GM23338 (cell line): ENCODE results near the gene ROBO1. TPM values are rescaled to one million over a fixed set of nuclear protein-coding genes. Genes with fewer than 3 reads are reported as not detected.

Experiments used
- ATAC-seq: fragments of 200-7000 bp; cut with Tn5 transposase; 3 replicates; pipeline ENCODE4 v1.9.1; 2020
- DNase-seq: peaks from one replicate; pipeline ENCODE4 v3.0.0-alpha.2; 2015; ENCODE audit warnings: low spot score
- H2AFZ ChIP-seq: fragments of 200-600 bp; sonication (generic); 2 replicates; pipeline ENCODE4 v1.8.0; 2016; ENCODE audit warnings: antibody characterized with exemption, mild to moderate bottlenecking, moderate library complexity
- H3F3A ChIP-seq: fragments of 200-600 bp; sonication (generic); replicated peaks from 2 replicates; pipeline ENCODE4 v1.8.0; 2017; ENCODE audit warnings: antibody characterized with exemption, mixed run types, low read depth
- H3K27ac ChIP-seq: fragments of 200-600 bp; sonication (generic); 2 replicates; pipeline ENCODE4 v1.6.1; 2016; ENCODE audit warnings: low read depth
- H3K27me3 ChIP-seq: fragments of 200-600 bp; sonication (generic); 2 replicates; pipeline ENCODE4 v1.8.0; 2016; ENCODE audit warnings: mild to moderate bottlenecking, mixed run types, moderate library complexity; ENCODE audit not compliant: insufficient read depth
- H3K36me3 ChIP-seq: fragments of 200-600 bp; sonication (generic); 2 replicates; pipeline ENCODE4 v1.8.0; 2016; ENCODE audit warnings: mild to moderate bottlenecking; ENCODE audit not compliant: insufficient read depth
- H3K4me1 ChIP-seq: fragments of 200-600 bp; sonication (generic); 2 replicates; pipeline ENCODE4 v1.8.0; 2016; ENCODE audit warnings: mild to moderate bottlenecking, moderate library complexity; ENCODE audit not compliant: insufficient read depth
- H3K4me2 ChIP-seq: fragments of 200-600 bp; sonication (generic); 2 replicates; pipeline ENCODE4 v1.7.1; 2017; ENCODE audit warnings: mixed run types
- H3K4me3 ChIP-seq: fragments of 200-600 bp; sonication (generic); 2 replicates; pipeline ENCODE4 v1.6.1; 2016; ENCODE audit warnings: mixed run types
- H3K79me2 ChIP-seq: fragments of 200-600 bp; sonication (generic); replicated peaks from 2 replicates; pipeline ENCODE4 v1.8.0; 2017; ENCODE audit warnings: mild to moderate bottlenecking; ENCODE audit not compliant: insufficient read depth
- H3K9me2 ChIP-seq: fragments of 200-600 bp; sonication (generic); 2 replicates; pipeline ENCODE4 v1.8.0; 2017; ENCODE audit not compliant: insufficient read depth
- H4K20me1 ChIP-seq: fragments of 200-600 bp; sonication (generic); replicated peaks from 2 replicates; pipeline ENCODE4 v1.8.0; 2017; ENCODE audit warnings: mild to moderate bottlenecking; ENCODE audit not compliant: insufficient read depth
- H3K27ac Mint-ChIP-seq: 2 replicates; pipeline ENCODE4 v1.8.0; 2020; ENCODE audit warnings: inconsistent platforms, mild to moderate bottlenecking, moderate library complexity, mixed read lengths
- H3K27me3 Mint-ChIP-seq: 3 replicates; pipeline ENCODE4 v1.8.0; 2022; ENCODE audit warnings: low read depth, mild to moderate bottlenecking, moderate library complexity, mixed read lengths, inconsistent platforms; ENCODE audit not compliant: insufficient read depth, poor library complexity
- H3K36me3 Mint-ChIP-seq: 3 replicates; pipeline ENCODE4 v1.8.0; 2021; ENCODE audit warnings: low read depth, mild to moderate bottlenecking, inconsistent platforms, moderate library complexity, mixed read lengths
- H3K4me1 Mint-ChIP-seq: 3 replicates; pipeline ENCODE4 v1.8.0; 2020; ENCODE audit warnings: mild to moderate bottlenecking, inconsistent platforms, mixed read lengths
- H3K4me3 Mint-ChIP-seq: 3 replicates; pipeline ENCODE4 v1.8.0; 2021; ENCODE audit warnings: moderate library complexity, mild to moderate bottlenecking, inconsistent platforms, mixed read lengths
- H3K9me3 Mint-ChIP-seq: 3 replicates; pipeline ENCODE4 v1.8.0; 2020; ENCODE audit warnings: moderate library complexity, mild to moderate bottlenecking, inconsistent platforms, mixed read lengths
- CREB1 ChIP-seq: fragments of 250-450 bp; sonication (Bioruptor Pico); IDR thresholded peaks from 2 replicates; pipeline ENCODE4 v1.5.0; 2020; ENCODE audit warnings: low read depth, mild to moderate bottlenecking, moderate library complexity
- EZH2 ChIP-seq: fragments of 200-600 bp; sonication (generic); IDR thresholded peaks from one replicate; pipeline ENCODE4 v1.8.0; 2017; ENCODE audit warnings: antibody characterized with exemption, mild to moderate bottlenecking, low read depth; ENCODE audit not compliant: unreplicated experiment
- EZH2phosphoT487 ChIP-seq: fragments of 200-600 bp; sonication (generic); IDR thresholded peaks from one replicate; pipeline ENCODE4 v1.8.1; 2018; ENCODE audit warnings: antibody characterized with exemption; ENCODE audit not compliant: unreplicated experiment
- JUNB ChIP-seq: IDR thresholded peaks from one replicate; pipeline ENCODE4 v1.6.1; 2016; ENCODE audit warnings: antibody characterized with exemption; ENCODE audit not compliant: unreplicated experiment
- NANOG ChIP-seq: IDR thresholded peaks from 2 replicates; pipeline ENCODE4 v1.6.1; 2016; ENCODE audit warnings: antibody characterized with exemption, borderline replicate concordance
- POLR2AphosphoS5 ChIP-seq: IDR thresholded peaks from 2 replicates; pipeline ENCODE4 v1.6.1; 2016; ENCODE audit warnings: antibody characterized with exemption, low read depth
- REST ChIP-seq: IDR thresholded peaks from one replicate; pipeline ENCODE4 v1.6.1; 2018; ENCODE audit warnings: antibody characterized with exemption; ENCODE audit not compliant: unreplicated experiment
- STAT1 ChIP-seq: IDR thresholded peaks from one replicate; pipeline ENCODE4 v1.6.1; 2016; ENCODE audit warnings: antibody characterized with exemption; ENCODE audit not compliant: unreplicated experiment
- ZNF114 ChIP-seq: fragments of 250-450 bp; sonication (Bioruptor Pico); IDR thresholded peaks from 2 replicates; pipeline ENCODE4 v1.5.0; 2020; ENCODE audit warnings: mild to moderate bottlenecking, moderate library complexity
- ZNF331 ChIP-seq: fragments of 250-450 bp; sonication (Bioruptor Pico); IDR thresholded peaks from 2 replicates; pipeline ENCODE4 v1.5.0; 2020; ENCODE audit warnings: low read depth, mild to moderate bottlenecking, moderate library complexity
- polyA plus RNA-seq: library from polyadenylated mRNA; unstranded; fragments of >200 nt; fragmentation: Nextera tagmentation; extraction: Ambion mirVana; gene quantifications from 2 replicates; pipeline ENCODE4 v1.2.1, GENCODE V29; 2016
- total RNA-seq: library from RNA; depleted of rRNA; stranded (reverse); fragments of >200 nt; shearing (Covaris generic); gene quantifications from 2 replicates; pipeline ENCODE4 v1.2.3, GENCODE V29; 2014
- TF ChIP-seq, protein P1 (sequence below): IDR thresholded peaks from 2 replicates; pipeline ENCODE4 v1.6.1; 2016; ENCODE audit warnings: antibody characterized with exemption
- TF ChIP-seq, protein P2 (sequence below): fragments of 250-450 bp; sonication (Bioruptor Pico); IDR thresholded peaks from 2 replicates; pipeline ENCODE4 v1.5.0; 2020; ENCODE audit warnings: mild to moderate bottlenecking, moderate library complexity
- TF ChIP-seq, protein P3 (sequence below), 2 experiments: fragments of 200-600 bp in 1 of 2; sonication (generic) in 1 of 2; conservative IDR thresholded peaks; 2 replicates each; pipeline versions ENCODE4 v1.5.1 to v1.6.1; 2016 to 2017; ENCODE audit warnings: antibody characterized with exemption in 2 of 2, low read depth in 2 of 2, mild to moderate bottlenecking in 2 of 2, moderate library complexity in 1 of 2

The ROBO1 gene
- total and polyA plus RNA-seq, 2 experiments from 2014 or later = 19.2 to 78.3 TPM

DNA sequence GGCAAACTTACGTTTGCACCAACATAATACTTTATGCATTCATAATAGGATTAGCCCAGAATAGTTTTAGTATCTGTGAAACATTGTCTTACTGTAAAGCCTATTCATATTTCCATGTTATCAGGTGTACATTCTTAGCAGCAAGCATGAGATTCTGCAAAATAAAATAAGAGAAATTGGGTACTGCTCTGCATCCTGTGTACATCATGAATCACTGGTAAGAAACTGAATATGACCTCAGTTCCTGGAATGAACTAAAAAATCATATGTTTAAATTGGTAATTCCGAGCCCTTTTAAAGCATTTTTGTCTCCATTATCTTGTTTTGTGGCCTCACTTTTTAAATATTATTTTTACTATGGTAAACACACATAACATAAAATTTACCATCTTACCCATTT, 605.1 kb downstream of the ROBO1 start:
- TF ChIP-seq ZNF114 (no peak), ZNF331 (no peak), EZH2 (no peak), JUNB (no peak), CREB1 (no peak), STAT1 (no peak), EZH2phosphoT487 (no peak), POLR2AphosphoS5 (no peak), NANOG (no peak), REST (no peak)
- TF ChIP-seq, protein P1, sequence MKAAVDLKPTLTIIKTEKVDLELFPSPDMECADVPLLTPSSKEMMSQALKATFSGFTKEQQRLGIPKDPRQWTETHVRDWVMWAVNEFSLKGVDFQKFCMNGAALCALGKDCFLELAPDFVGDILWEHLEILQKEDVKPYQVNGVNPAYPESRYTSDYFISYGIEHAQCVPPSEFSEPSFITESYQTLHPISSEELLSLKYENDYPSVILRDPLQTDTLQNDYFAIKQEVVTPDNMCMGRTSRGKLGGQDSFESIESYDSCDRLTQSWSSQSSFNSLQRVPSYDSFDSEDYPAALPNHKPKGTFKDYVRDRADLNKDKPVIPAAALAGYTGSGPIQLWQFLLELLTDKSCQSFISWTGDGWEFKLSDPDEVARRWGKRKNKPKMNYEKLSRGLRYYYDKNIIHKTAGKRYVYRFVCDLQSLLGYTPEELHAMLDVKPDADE = no peak
- TF ChIP-seq, protein P2, sequence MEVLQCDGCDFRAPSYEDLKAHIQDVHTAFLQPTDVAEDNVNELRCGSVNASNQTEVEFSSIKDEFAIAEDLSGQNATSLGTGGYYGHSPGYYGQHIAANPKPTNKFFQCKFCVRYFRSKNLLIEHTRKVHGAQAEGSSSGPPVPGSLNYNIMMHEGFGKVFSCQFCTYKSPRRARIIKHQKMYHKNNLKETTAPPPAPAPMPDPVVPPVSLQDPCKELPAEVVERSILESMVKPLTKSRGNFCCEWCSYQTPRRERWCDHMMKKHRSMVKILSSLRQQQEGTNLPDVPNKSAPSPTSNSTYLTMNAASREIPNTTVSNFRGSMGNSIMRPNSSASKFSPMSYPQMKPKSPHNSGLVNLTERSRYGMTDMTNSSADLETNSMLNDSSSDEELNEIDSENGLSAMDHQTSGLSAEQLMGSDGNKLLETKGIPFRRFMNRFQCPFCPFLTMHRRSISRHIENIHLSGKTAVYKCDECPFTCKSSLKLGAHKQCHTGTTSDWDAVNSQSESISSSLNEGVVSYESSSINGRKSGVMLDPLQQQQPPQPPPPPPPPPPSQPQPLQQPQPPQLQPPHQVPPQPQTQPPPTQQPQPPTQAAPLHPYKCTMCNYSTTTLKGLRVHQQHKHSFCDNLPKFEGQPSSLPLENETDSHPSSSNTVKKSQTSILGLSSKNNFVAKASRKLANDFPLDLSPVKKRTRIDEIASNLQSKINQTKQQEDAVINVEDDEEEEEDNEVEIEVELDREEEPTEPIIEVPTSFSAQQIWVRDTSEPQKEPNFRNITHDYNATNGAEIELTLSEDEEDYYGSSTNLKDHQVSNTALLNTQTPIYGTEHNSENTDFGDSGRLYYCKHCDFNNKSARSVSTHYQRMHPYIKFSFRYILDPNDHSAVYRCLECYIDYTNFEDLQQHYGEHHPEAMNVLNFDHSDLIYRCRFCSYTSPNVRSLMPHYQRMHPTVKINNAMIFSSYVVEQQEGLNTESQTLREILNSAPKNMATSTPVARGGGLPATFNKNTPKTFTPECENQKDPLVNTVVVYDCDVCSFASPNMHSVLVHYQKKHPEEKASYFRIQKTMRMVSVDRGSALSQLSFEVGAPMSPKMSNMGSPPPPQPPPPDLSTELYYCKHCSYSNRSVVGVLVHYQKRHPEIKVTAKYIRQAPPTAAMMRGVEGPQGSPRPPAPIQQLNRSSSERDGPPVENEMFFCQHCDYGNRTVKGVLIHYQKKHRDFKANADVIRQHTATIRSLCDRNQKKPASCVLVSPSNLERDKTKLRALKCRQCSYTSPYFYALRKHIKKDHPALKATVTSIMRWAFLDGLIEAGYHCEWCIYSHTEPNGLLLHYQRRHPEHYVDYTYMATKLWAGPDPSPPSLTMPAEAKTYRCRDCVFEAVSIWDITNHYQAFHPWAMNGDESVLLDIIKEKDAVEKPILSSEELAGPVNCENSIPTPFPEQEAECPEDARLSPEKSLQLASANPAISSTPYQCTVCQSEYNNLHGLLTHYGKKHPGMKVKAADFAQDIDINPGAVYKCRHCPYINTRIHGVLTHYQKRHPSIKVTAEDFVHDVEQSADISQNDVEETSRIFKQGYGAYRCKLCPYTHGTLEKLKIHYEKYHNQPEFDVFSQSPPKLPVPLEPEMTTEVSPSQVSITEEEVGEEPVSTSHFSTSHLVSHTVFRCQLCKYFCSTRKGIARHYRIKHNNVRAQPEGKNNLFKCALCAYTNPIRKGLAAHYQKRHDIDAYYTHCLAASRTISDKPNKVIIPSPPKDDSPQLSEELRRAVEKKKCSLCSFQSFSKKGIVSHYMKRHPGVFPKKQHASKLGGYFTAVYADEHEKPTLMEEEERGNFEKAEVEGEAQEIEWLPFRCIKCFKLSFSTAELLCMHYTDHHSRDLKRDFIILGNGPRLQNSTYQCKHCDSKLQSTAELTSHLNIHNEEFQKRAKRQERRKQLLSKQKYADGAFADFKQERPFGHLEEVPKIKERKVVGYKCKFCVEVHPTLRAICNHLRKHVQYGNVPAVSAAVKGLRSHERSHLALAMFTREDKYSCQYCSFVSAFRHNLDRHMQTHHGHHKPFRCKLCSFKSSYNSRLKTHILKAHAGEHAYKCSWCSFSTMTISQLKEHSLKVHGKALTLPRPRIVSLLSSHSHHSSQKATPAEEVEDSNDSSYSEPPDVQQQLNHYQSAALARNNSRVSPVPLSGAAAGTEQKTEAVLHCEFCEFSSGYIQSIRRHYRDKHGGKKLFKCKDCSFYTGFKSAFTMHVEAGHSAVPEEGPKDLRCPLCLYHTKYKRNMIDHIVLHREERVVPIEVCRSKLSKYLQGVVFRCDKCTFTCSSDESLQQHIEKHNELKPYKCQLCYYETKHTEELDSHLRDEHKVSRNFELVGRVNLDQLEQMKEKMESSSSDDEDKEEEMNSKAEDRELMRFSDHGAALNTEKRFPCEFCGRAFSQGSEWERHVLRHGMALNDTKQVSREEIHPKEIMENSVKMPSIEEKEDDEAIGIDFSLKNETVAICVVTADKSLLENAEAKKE (CRISPR knock-in tag) = no peak
- TF ChIP-seq, protein P3, sequence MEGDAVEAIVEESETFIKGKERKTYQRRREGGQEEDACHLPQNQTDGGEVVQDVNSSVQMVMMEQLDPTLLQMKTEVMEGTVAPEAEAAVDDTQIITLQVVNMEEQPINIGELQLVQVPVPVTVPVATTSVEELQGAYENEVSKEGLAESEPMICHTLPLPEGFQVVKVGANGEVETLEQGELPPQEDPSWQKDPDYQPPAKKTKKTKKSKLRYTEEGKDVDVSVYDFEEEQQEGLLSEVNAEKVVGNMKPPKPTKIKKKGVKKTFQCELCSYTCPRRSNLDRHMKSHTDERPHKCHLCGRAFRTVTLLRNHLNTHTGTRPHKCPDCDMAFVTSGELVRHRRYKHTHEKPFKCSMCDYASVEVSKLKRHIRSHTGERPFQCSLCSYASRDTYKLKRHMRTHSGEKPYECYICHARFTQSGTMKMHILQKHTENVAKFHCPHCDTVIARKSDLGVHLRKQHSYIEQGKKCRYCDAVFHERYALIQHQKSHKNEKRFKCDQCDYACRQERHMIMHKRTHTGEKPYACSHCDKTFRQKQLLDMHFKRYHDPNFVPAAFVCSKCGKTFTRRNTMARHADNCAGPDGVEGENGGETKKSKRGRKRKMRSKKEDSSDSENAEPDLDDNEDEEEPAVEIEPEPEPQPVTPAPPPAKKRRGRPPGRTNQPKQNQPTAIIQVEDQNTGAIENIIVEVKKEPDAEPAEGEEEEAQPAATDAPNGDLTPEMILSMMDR (conservative IDR thresholded peaks at IDR 0.05; ENCODE audit: low read depth in 2 of 2) = no peak
- DNase-seq (no peak), ATAC-seq (no peak)
- Histone ChIP-seq H3K4me2 (no peak overlapping the region), H3K27ac (no peak overlapping the region), H2AFZ (no peak overlapping the region), H3K4me1 (peaks cover 15% of the 10 kb centered on the region), H3K36me3 (no peaks in the 10 kb centered on the region), H3K27me3 (no peaks in the 10 kb centered on the region), H3F3A (no peaks in the 10 kb centered on the region), H3K9me2 (no peaks in the 10 kb centered on the region), H4K20me1 (no peaks in the 10 kb centered on the region), H3K4me3 (no peak overlapping the region), H3K79me2 (no peaks in the 10 kb centered on the region)
- no peak overlapping the region for H3K4me3 Mint-ChIP-seq
- no peaks in the 10 kb centered on the region; the same call in 2 of the 3 replicates for H3K9me3 Mint-ChIP-seq
- peaks cover 23% of the 10 kb centered on the region for H3K4me1 Mint-ChIP-seq
- H3K27ac Mint-ChIP-seq = peak overlapping the region; percentile 15
- H3K27me3 Mint-ChIP-seq = no peaks in the 10 kb centered on the region
- H3K36me3 Mint-ChIP-seq = no peaks in the 10 kb centered on the region
